Heart left ventricle (tissue), 16 donors: Measurements from ENCODE around the gene SRF. TPM values are rescaled to one million over a fixed set of nuclear protein-coding genes. Genes with fewer than 3 reads are reported as not detected.

Experiments
- ATAC-seq, 4 donors: fragments of 200-7000 bp; cut with Tn5 transposase; one replicate each; pipeline ENCODE4 v1.9.1; 2020 to 2022; ENCODE audit warnings: moderate library complexity in 4 of 4, mild to moderate bottlenecking in 3 of 4, moderate number of reproducible peaks in 1 of 4
- DNase-seq, 5 donors: peaks; one replicate each; pipeline ENCODE4 v3.0.0-alpha.2; 2020
- H3K27ac ChIP-seq, 12 donors: fragments of 200-600 bp; sonication (generic) in 4 of 12; one replicate each; pipeline versions ENCODE4 v1.5.0 to v1.8.0; 2016 to 2022; ENCODE audit warnings: mild to moderate bottlenecking in 2 of 12
- H3K27me3 ChIP-seq, 9 donors: fragments of 200-600 bp; sonication (generic) in 2 of 9; one replicate each; pipeline versions ENCODE4 v1.5.1 to v1.8.0; 2016 to 2022; ENCODE audit warnings: mild to moderate bottlenecking in 3 of 9
- H3K36me3 ChIP-seq, 9 donors: fragments of 200-600 bp; sonication (generic) in 2 of 9; one replicate each; pipeline versions ENCODE4 v1.5.0 to v1.8.0; 2018 to 2022; ENCODE audit warnings: mild to moderate bottlenecking in 2 of 9
- H3K4me1 ChIP-seq, 12 donors: fragments of 200-600 bp; sonication (generic) in 4 of 12; one replicate each; pipeline versions ENCODE4 v1.5.0 to v1.8.0; 2016 to 2022; ENCODE audit warnings: mild to moderate bottlenecking in 3 of 12
- H3K4me3 ChIP-seq, 12 donors: fragments of 200-600 bp; sonication (generic) in 4 of 12; one replicate each; pipeline versions ENCODE4 v1.5.0 to v1.8.0; 2017 to 2022; ENCODE audit warnings: mild to moderate bottlenecking in 9 of 12, moderate library complexity in 4 of 12
- H3K9me3 ChIP-seq, 12 donors: fragments of 200-600 bp; sonication (generic) in 4 of 12; one replicate each; pipeline versions ENCODE4 v1.5.0 to v1.8.0; 2016 to 2022; ENCODE audit warnings: mild to moderate bottlenecking in 1 of 12
- CTCF ChIP-seq, 12 donors: fragments of 200-600 bp; sonication (generic) in 4 of 12; IDR thresholded peaks; one replicate each; pipeline versions ENCODE4 v1.5.0 to v1.8.0; 2018 to 2022; ENCODE audit warnings: antibody characterized with exemption in 12 of 12, mild to moderate bottlenecking in 5 of 12
- POLR2A ChIP-seq, 2 donors: fragments of 450-650 bp; IDR thresholded peaks; one replicate each; pipeline ENCODE4 v1.6.1; 2017; ENCODE audit warnings: antibody characterized with exemption in 2 of 2, mild to moderate bottlenecking in 2 of 2, moderate library complexity in 2 of 2
- WGBS, 4 donors: extraction: QIAGEN DNeasy Blood & Tissue Kit in 2 of 4; methylation state at CpG; one replicate each; pipeline versions ENCODE4 v1.1.5 to v1.1.7; 2013 to 2018; 5-methylcytosine and 5-hydroxymethylcytosine counted together
- intact Hi-C, 10 donors: fragments of 100-400 bp; cut with DNase I; formaldehyde crosslinking; loops; one replicate each; pipeline versions ENCODE4 v1.11.1 to v1.14.2; 2022
- polyA plus RNA-seq, 2 donors: library from polyadenylated mRNA; stranded (reverse); fragments of 200-250 nt; gene quantifications; one replicate each; pipeline ENCODE4 v1.2.3, GENCODE V29; 2013
- total RNA-seq, 9 donors: library from RNA; depleted of rRNA in 2 of 9; stranded (reverse); fragments of >200 nt in 2 of 9; fragmentation: NEBNext Ultra II Directional in 3 of 9; extraction: Animal tissue kit (Norgen Biotek cat#: 25700) in 3 of 9; gene quantifications; one replicate each; pipeline versions ENCODE4 v1.1.0 to v1.2.4, GENCODE V29; 2016 to 2023
- donor health status: ischemic (EF 13 %, LVEDD 7.1; RV severe dilation, severe dysfunction).
- donor health status: healthy with polysubstance abuse.
- donor health status: DM: no; HTN: yes; CAD: no.
- donor health status: DM: no; HTN: no; CAD: no.
- donor health status: ischemic (EF 25% LVEDD 6.9; RV normal size, moderate dysfunction).
- donor health status: ischemic (EF 25% LVEDD 5.7; RV mildly dilated, moderate dysfunction).
- donor health status: healthy.
- donor health status: DM: yes; HTN: yes; CAD: no.
- donor health status: ischemic (EF 35%, LVEDD 5.7; RV mildly dilated, moderate dysfunction).
- donor health status: nonischemic (EF 11% LVEDD 7.7; RV severe dilation, severe dysfunction).
- donor health status: DM: yes; HTN: yes; CAD: no.
- donor health status: PGD.
- donor health status: ischemic (EF 29% LVEDD 5.4; RV normal size, mild dysfunction).
- donor health status: nonischemic (EF 23%, LVEDD 6.1; RV moderate dilation, normal function).

The SRF gene
- total and polyA plus RNA-seq, 11 donors = 43.5 to 94.4 (median 73.3) TPM

- H3K36me3 ChIP-seq = peaks cover 0 to 46% (median 25%) of the 10 kb centered on the region in 9 donors
- DNase-seq = no peak
- ATAC-seq = no peak
- no peaks in the 10 kb centered on the region for H3K27me3 ChIP-seq
- no peak overlapping the region for H3K27ac ChIP-seq
- WGBS, 4 donors = 92 to 97% (median 95%) methylated on average over 2 of the region's 2 CpGs
- intact Hi-C loops = no loop called here
- H3K4me3 ChIP-seq = no peak overlapping the region
- H3K9me3 ChIP-seq = no peaks in the 10 kb centered on the region
- TF ChIP-seq POLR2A (IDR thresholded peaks at IDR 0.05) (no peak), CTCF (IDR thresholded peaks at IDR 0.05) (no peak)
- no peaks in the 10 kb centered on the region for H3K4me1 ChIP-seq
Observed at GRCh38 chr6:43207286-43207685, 36.2 kb downstream of the SRF start.

GRCh38 chr6:43211955-43212354, 40.9 kb downstream of the SRF start:
- peaks cover 0 to 53% (median 41%) of the 10 kb centered on the region in 9 donors for H3K36me3 ChIP-seq
- no peak overlapping the region for H3K4me3 ChIP-seq
- H3K27ac ChIP-seq = no peak overlapping the region
- H3K4me1 ChIP-seq = no peaks in the 10 kb centered on the region
- DNase-seq (no peak), ATAC-seq (no peak)
- WGBS, 4 donors = 81 to 88% (median 86%) methylated on average over 1 of the region's 1 CpG
- no peak for TF ChIP-seq CTCF (IDR thresholded peaks at IDR 0.05)
- TF ChIP-seq POLR2A (IDR thresholded peaks at IDR 0.05) = no peak
- intact Hi-C loops = no loop called here
- no peaks in the 10 kb centered on the region for H3K9me3 ChIP-seq
- no peaks in the 10 kb centered on the region for H3K27me3 ChIP-seq

GRCh38 chr6:43213431-43213830, 42.4 kb downstream of the SRF start:
- intact Hi-C loops = no loop called here
- no peak for ATAC-seq
- Histone ChIP-seq H3K36me3 (peaks cover 0 to 56% (median 44%) of the 10 kb centered on the region in 9 donors), H3K4me1 (peaks cover 0 to 4% (median 0%) of the 10 kb centered on the region in 12 donors), H3K4me3 (no peak overlapping the region), H3K27ac (no peak overlapping the region), H3K9me3 (no peaks in the 10 kb centered on the region), H3K27me3 (no peaks in the 10 kb centered on the region)
- 83 to 92% (median 89%) methylated on average over 9 to 11 of the region's 11 CpGs for WGBS, 4 donors
- no peak for DNase-seq
- TF ChIP-seq POLR2A (IDR thresholded peaks at IDR 0.05) = no peak
- no peak for TF ChIP-seq CTCF (IDR thresholded peaks at IDR 0.05)

GRCh38 chr6:43215066-43215465, 44.0 kb downstream of the SRF start:
- TF ChIP-seq CTCF (IDR thresholded peaks at IDR 0.05) (no peak), POLR2A (IDR thresholded peaks at IDR 0.05) (no peak)
- ATAC-seq (no peak), DNase-seq (no peak)
- WGBS, 4 donors = 95 to 98% (median 96%) methylated on average over 8 of the region's 8 CpGs
- no peak overlapping the region for H3K27ac ChIP-seq
- H3K36me3 ChIP-seq = peaks cover 0 to 55% (median 44%) of the 10 kb centered on the region in 9 donors
- intact Hi-C loops = no loop called here
- peaks cover 0 to 4% (median 0%) of the 10 kb centered on the region in 12 donors for H3K4me1 ChIP-seq
- H3K9me3 ChIP-seq = no peaks in the 10 kb centered on the region
- no peak overlapping the region for H3K4me3 ChIP-seq
- H3K27me3 ChIP-seq = no peaks in the 10 kb centered on the region
